SU-DHL-6 (cell line): Measurements from ENCODE around the gene AGXT2.

Experiments used
- H2AFZ ChIP-seq: fragments of 200-600 bp; sonication (generic); 2 replicates; pipeline ENCODE4 v1.6.1; 2014; ENCODE audit warnings: low read depth, mild to moderate bottlenecking, moderate library complexity, mixed read lengths, antibody characterized with exemption, low read length; ENCODE audit not compliant: severe bottlenecking
- H3F3A ChIP-seq: fragments of 200-600 bp; shearing (Covaris generic); 2 replicates; pipeline ENCODE4 v1.6.0; 2016; ENCODE audit warnings: antibody characterized with exemption, mild to moderate bottlenecking; ENCODE audit not compliant: insufficient read depth
- H3K27ac ChIP-seq: fragments of 200-600 bp; sonication (generic); 2 replicates; pipeline ENCODE4 v1.5.1; 2016; ENCODE audit warnings: low read depth, mild to moderate bottlenecking, low read length, moderate library complexity, mixed read lengths
- H3K27me3 ChIP-seq: fragments of 200-600 bp; sonication (generic), shearing (Covaris generic); 2 replicates; pipeline ENCODE4 v1.6.0; 2014; ENCODE audit warnings: mild to moderate bottlenecking, low read length
- H3K36me3 ChIP-seq: fragments of 200-600 bp; sonication (generic); 2 replicates; pipeline ENCODE4 v1.6.1; 2014; ENCODE audit warnings: mild to moderate bottlenecking, low read length, mixed read lengths
- H3K4me2 ChIP-seq: fragments of 300-600, 200-600 bp; shearing (Covaris generic), sonication (generic); 2 replicates; pipeline ENCODE4 v1.6.0; 2014; ENCODE audit warnings: low read length, low read depth, mild to moderate bottlenecking; ENCODE audit not compliant: poor library complexity, severe bottlenecking
- H3K4me3 ChIP-seq: fragments of 200-600 bp; sonication (generic); 2 replicates; pipeline ENCODE4 v1.5.1; 2014; ENCODE audit warnings: antibody characterized with exemption, low read length, mild to moderate bottlenecking, mixed read lengths; ENCODE audit not compliant: insufficient read depth, poor library complexity, severe bottlenecking
- H3K79me2 ChIP-seq: fragments of 200-600 bp; sonication (generic); 2 replicates; pipeline ENCODE4 v1.6.1; 2014; ENCODE audit warnings: mild to moderate bottlenecking, low read length, moderate library complexity; ENCODE audit not compliant: insufficient read depth
- H3K9ac ChIP-seq: fragments of 200-600 bp; sonication (generic); 2 replicates; pipeline ENCODE4 v1.7.0; 2014; ENCODE audit warnings: mild to moderate bottlenecking, low read length
- H3K9me2 ChIP-seq: fragments of 200-600 bp; sonication (generic); replicated peaks from 2 replicates; pipeline ENCODE4 v1.6.1; 2014; ENCODE audit warnings: low read length; ENCODE audit not compliant: insufficient read depth
- H3K9me3 ChIP-seq: fragments of 200-600 bp; sonication (generic); 2 replicates; pipeline ENCODE4 v1.6.1; 2014; ENCODE audit warnings: low read length, mixed read lengths; ENCODE audit not compliant: insufficient read depth
- H4K20me1 ChIP-seq: fragments of 200-600 bp; sonication (generic); 2 replicates; pipeline ENCODE4 v1.6.1; 2014; ENCODE audit warnings: low read depth, mild to moderate bottlenecking, antibody characterized with exemption, low read length, moderate library complexity, mixed read lengths
- EZH2phosphoT487 ChIP-seq: fragments of 200-600 bp; sonication (generic), shearing (Covaris generic); conservative IDR thresholded peaks from 2 replicates; pipeline ENCODE4 v1.6.1; 2018; ENCODE audit warnings: mild to moderate bottlenecking, antibody characterized with exemption, low read length, moderate library complexity, mixed read lengths
- TF ChIP-seq, protein P1 (sequence below): fragments of 200-600 bp; sonication (generic); IDR thresholded peaks from one replicate; pipeline ENCODE4 v1.5.1; 2017; ENCODE audit warnings: antibody characterized with exemption, mild to moderate bottlenecking, low read length, moderate library complexity; ENCODE audit not compliant: insufficient read depth, poor library complexity, severe bottlenecking

The AGXT2 gene

DNA sequence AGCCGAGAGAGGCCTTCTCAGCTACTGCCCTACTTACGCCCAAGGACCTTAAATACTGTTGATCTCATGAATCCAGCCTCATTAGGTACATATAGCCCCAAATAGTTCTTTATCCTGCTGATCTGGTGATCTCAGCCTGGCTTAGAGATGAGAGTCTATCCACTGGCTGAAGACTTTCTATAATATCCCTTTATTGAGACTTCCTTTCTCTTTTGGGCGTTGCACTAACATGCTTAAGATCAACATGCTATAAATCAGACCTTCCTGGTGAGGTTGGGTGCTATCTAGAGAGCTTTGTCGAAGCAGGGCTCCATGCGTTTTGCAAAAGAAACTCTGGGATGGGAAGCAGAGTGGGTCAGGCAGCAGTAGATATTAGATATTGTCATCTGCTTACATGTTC is 44.0 kb upstream of the AGXT2 start:
- no peaks in the 10 kb centered on the region for H3K36me3 ChIP-seq
- TF ChIP-seq, protein P1, sequence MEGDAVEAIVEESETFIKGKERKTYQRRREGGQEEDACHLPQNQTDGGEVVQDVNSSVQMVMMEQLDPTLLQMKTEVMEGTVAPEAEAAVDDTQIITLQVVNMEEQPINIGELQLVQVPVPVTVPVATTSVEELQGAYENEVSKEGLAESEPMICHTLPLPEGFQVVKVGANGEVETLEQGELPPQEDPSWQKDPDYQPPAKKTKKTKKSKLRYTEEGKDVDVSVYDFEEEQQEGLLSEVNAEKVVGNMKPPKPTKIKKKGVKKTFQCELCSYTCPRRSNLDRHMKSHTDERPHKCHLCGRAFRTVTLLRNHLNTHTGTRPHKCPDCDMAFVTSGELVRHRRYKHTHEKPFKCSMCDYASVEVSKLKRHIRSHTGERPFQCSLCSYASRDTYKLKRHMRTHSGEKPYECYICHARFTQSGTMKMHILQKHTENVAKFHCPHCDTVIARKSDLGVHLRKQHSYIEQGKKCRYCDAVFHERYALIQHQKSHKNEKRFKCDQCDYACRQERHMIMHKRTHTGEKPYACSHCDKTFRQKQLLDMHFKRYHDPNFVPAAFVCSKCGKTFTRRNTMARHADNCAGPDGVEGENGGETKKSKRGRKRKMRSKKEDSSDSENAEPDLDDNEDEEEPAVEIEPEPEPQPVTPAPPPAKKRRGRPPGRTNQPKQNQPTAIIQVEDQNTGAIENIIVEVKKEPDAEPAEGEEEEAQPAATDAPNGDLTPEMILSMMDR = no peak
- TF ChIP-seq EZH2phosphoT487 = no peak
- no peak overlapping the region for H3K27ac ChIP-seq
- H4K20me1 ChIP-seq = no peaks in the 10 kb centered on the region
- H3K79me2 ChIP-seq = no peaks in the 10 kb centered on the region
- no peaks in the 10 kb centered on the region for H3K27me3 ChIP-seq
- no peaks in the 10 kb centered on the region for H3F3A ChIP-seq
- no peak overlapping the region for H2AFZ ChIP-seq
- H3K9ac ChIP-seq = no peak overlapping the region
- no peaks in the 10 kb centered on the region for H3K9me2 ChIP-seq
- H3K4me3 ChIP-seq = no peak overlapping the region
- no peaks in the 10 kb centered on the region for H3K9me3 ChIP-seq
- no peak overlapping the region for H3K4me2 ChIP-seq

DNA sequence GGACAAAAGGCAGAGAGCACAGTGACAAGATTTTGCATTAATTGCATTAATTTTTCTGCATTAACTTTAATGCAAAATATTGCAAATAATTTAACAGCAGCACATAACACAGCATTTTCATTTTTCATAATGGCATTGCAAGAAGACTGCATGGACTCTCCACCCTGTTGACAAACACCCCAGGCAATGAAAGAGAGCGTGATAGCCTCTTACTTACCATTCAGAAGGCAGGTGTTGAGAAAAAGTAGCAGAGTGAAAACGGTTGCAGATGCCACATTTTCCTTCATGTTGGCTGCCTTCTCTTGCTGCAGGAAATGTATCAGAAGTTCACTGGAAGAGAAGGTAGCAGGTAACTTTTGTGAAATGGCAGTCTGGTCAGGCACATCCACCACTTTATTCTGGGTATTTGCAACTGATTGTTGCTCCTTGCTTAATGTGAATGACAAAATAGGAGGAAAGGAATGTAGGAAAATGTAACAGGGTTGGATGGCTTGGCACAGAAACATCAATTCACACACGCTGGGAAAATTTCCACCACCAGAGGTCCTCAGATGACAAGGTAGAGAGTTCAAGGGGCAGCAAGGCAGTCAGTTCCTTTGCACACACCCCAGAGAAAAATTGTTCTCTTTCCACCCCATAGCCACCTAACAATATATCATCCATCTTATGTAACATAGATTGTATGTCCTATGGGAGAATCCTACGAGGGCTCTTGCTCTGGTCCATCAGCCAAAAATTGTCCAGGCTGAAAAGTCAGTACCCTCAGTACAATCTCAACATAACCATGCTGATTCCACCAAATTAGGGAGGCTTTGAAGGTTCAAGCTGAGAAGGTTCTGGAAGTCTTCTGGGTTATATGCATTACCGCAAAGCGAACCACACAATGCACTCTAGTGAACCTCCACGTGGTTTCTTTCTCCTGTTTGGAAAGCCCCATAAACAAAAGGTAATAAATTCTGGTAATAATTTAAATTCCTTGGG is 41.9 kb upstream of the AGXT2 start:
- Histone ChIP-seq H3K4me2 (no peak overlapping the region), H3K9ac (no peak overlapping the region), H3K9me3 (no peaks in the 10 kb centered on the region), H3F3A (no peaks in the 10 kb centered on the region), H3K79me2 (no peaks in the 10 kb centered on the region), H3K9me2 (no peaks in the 10 kb centered on the region), H3K36me3 (no peaks in the 10 kb centered on the region), H3K4me3 (no peak overlapping the region), H3K27me3 (no peaks in the 10 kb centered on the region), H3K27ac (no peak overlapping the region), H2AFZ (no peak overlapping the region), H4K20me1 (no peaks in the 10 kb centered on the region)
- TF ChIP-seq, protein P1 = peak; percentile 30
- TF ChIP-seq EZH2phosphoT487 = no peak

DNA sequence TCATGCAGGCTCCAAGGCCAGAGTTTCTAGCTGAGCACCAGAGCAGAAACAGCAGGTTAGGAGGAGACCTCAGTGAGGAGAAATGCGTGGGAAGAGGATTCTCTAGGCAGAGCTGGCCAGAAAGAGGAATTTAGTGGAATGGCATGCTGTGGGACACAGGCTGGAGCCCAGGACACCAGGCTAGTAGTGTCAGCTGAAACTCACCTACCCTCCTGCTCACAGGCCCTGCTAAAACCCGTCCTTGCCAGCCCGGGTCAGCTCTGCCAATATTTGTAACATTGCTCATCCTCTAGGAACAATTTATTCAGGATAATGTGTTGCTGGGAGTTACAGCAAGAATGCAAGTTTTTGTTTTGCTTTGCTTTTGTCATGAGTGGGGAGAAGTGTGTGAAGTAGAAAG is 40.2 kb upstream of the AGXT2 start:
- Histone ChIP-seq H3K36me3 (no peaks in the 10 kb centered on the region), H3K4me2 (no peak overlapping the region), H3K27me3 (no peaks in the 10 kb centered on the region), H3F3A (no peaks in the 10 kb centered on the region), H3K27ac (no peak overlapping the region), H3K9ac (no peak overlapping the region), H3K9me3 (no peaks in the 10 kb centered on the region), H3K4me3 (no peak overlapping the region), H4K20me1 (no peaks in the 10 kb centered on the region), H3K79me2 (no peaks in the 10 kb centered on the region), H3K9me2 (no peaks in the 10 kb centered on the region), H2AFZ (no peak overlapping the region)
- TF ChIP-seq EZH2phosphoT487 = no peak
- TF ChIP-seq, protein P1 = no peak
